Epithelial cell of proximal tubule (primary cell): Measurements from ENCODE around the gene FOXO6. TPM values are rescaled to one million over a fixed set of nuclear protein-coding genes. Genes with fewer than 3 reads are reported as not detected.

Source experiments
- DNase-seq: peaks from one replicate; pipeline ENCODE4 v3.0.0-alpha.2; 2011; ENCODE audit warnings: low read depth
- H3K4me3 ChIP-seq: 2 replicates; pipeline ENCODE4 v1.5.1; 2011; ENCODE audit warnings: low read depth, mild to moderate bottlenecking, low read length
- total RNA-seq: library from RNA; depleted of rRNA; stranded (reverse); fragments of >200 nt; gene quantifications from 2 replicates; pipeline ENCODE4 v1.2.3, GENCODE V29; 2015
- TF ChIP-seq, protein P1 (sequence below): conservative IDR thresholded peaks from 2 replicates; pipeline ENCODE4 v1.5.1; 2012; ENCODE audit warnings: low read depth, mild to moderate bottlenecking, low read length

FOXO6 gene
- total RNA-seq, 1 donor from 2014 or later: 0.52 TPM

DNA sequence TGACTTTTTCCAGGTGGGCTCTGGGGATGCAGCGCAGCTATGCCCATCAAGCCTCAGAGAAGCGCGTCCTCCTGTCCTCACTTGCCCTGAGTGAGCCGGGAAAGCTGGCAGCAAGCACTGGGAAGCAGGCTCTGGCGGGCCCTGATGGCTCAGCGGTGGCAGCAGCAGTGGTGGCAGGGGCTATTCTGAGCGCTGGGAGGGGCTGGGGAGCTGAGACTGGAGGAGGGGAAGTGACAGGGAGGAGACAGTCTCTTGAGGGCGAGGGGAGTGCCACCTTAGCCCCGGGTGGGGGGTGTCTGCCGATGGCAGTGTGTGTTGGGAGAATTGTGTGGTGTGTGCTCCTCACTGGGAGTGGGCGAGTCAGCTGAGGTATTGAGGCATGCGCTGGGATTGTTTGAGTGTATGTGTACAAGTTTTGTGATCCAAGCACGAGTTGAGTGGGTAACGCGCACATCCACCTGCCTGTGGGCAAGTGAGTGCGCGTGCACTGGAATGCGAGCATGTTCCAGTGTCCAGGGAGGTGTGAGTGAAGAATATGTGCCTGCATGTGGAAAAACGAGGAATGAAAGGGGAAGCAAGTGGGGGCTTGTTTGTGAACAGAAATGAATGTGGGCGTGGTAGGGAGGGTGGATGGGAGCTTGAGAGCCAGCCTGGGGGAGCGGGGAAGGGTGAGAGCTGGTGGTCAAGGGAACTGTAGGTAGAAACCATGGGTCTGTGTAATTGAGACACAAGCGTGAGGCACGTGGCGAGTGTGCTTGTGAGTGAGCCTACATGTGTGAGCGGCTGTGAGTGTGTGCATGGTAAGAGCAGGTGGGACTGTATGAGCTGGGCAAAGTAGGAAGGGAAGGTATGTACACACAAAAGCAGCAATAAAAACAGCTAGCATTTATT, 2.9 kb upstream of the FOXO6 start:
- no peak for DNase-seq
- no peak overlapping the region for H3K4me3 ChIP-seq
- TF ChIP-seq, protein P1, sequence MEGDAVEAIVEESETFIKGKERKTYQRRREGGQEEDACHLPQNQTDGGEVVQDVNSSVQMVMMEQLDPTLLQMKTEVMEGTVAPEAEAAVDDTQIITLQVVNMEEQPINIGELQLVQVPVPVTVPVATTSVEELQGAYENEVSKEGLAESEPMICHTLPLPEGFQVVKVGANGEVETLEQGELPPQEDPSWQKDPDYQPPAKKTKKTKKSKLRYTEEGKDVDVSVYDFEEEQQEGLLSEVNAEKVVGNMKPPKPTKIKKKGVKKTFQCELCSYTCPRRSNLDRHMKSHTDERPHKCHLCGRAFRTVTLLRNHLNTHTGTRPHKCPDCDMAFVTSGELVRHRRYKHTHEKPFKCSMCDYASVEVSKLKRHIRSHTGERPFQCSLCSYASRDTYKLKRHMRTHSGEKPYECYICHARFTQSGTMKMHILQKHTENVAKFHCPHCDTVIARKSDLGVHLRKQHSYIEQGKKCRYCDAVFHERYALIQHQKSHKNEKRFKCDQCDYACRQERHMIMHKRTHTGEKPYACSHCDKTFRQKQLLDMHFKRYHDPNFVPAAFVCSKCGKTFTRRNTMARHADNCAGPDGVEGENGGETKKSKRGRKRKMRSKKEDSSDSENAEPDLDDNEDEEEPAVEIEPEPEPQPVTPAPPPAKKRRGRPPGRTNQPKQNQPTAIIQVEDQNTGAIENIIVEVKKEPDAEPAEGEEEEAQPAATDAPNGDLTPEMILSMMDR: no peak

- TF ChIP-seq, protein P1: no peak
- H3K4me3 ChIP-seq: no peak overlapping the region
- DNase-seq: no peak
Observed at GRCh38 chr1:41359211-41360073, 1.8 kb upstream of the FOXO6 start.

GRCh38 chr1:41360074-41360785, 1.0 kb upstream of the FOXO6 start:
- H3K4me3 ChIP-seq: peak overlapping the region; percentile 12
- DNase-seq: no peak
- TF ChIP-seq, protein P1: no peak

DNA sequence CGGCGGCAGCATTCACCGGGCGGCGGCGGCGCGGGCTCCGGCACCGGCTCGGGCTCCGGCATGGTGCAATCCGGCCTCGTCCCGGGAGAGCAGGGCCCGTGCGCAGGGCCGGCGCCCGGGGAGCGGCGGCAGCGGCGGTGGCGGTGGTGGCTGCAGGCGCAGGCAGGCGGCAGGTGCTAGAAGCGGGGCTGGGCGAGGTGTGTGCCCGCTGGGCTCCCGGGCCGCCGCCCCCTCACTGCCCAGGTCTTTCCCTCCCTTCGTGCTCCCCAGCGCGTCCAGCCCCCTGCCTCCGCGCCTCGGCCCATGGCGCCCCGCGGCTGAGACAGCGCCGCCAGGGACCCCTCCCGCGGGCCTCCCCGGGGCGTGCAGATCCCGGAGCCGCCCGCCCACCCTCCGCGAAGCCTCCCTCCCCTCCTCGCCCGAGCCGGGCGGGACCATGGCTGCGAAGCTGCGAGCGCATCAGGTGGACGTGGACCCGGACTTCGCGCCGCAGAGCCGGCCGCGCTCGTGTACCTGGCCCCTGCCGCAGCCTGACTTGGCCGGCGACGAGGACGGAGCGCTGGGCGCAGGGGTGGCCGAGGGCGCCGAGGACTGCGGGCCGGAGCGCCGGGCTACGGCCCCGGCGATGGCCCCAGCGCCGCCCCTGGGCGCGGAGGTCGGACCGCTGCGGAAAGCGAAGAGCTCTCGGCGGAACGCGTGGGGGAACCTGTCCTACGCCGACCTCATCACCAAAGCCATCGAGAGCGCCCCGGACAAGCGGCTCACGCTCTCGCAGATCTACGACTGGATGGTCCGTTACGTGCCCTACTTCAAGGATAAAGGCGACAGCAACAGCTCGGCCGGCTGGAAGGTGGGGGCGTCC, 492 bp downstream of the FOXO6 start:
- peak overlapping the region; percentile 42 for H3K4me3 ChIP-seq
- TF ChIP-seq, protein P1: no peak
- DNase-seq: no peak

- no peak overlapping the region for H3K4me3 ChIP-seq
- DNase-seq: no peak
- TF ChIP-seq, protein P1: no peak
Observed at GRCh38 chr1:41362357-41362721, 1.1 kb downstream of the FOXO6 start.
